WTC11 (cell line): ENCODE measurements around the gene PEX16. TPM values are rescaled to one million over a fixed set of nuclear protein-coding genes. Genes with fewer than 3 reads are reported as not detected.

Experiments used
- ATAC-seq: fragments of 200-7000 bp; cut with Tn5 transposase; 2 replicates; pipeline ENCODE4 v1.10.0; 2021; ENCODE audit warnings: mild to moderate bottlenecking, moderate library complexity
- Bru-seq: library from RNA; stranded (reverse); fragments of 400-500 nt; gene quantifications from one replicate; lab custom pipeline; 2021; lab: Mats Ljungman, UMichigan
- CTCF ChIA-PET: fragments of 300-600 bp; sonication (Branson Sonifier 250); formaldehyde crosslinking; loops from one replicate; lab custom pipeline; 2021; ENCODE audit warnings: antibody characterized with exemption; lab: Charles Lee
- POLR2A ChIA-PET: fragments of 350-600 bp; sonication (Branson Sonifier 250); formaldehyde crosslinking; loops from one replicate; lab custom pipeline; 2021; ENCODE audit warnings: antibody characterized with exemption; lab: Charles Lee
- DNase-seq: peaks from one replicate; pipeline ENCODE4 v3.0.0; 2021; ENCODE audit warnings: low spot score
- H3K27ac Mint-ChIP-seq: 2 replicates; pipeline ENCODE4 v1.8.0; 2021; ENCODE audit warnings: mixed read lengths
- H3K27me3 Mint-ChIP-seq: 2 replicates; pipeline ENCODE4 v1.8.0; 2021; ENCODE audit warnings: low read depth, mild to moderate bottlenecking, moderate library complexity, mixed read lengths
- H3K36me3 Mint-ChIP-seq: 2 replicates; pipeline ENCODE4 v1.8.0; 2021; ENCODE audit warnings: mixed read lengths
- H3K4me1 Mint-ChIP-seq: 2 replicates; pipeline ENCODE4 v1.8.0; 2022; ENCODE audit warnings: mixed read lengths
- H3K4me3 Mint-ChIP-seq: 2 replicates; pipeline ENCODE4 v1.8.0; 2021; ENCODE audit warnings: mild to moderate bottlenecking, moderate library complexity, mixed read lengths
- H3K9me3 Mint-ChIP-seq: 2 replicates; pipeline ENCODE4 v1.8.0; 2021; ENCODE audit warnings: mixed read lengths
- CREM ChIP-seq: sonication (generic); formaldehyde crosslinking; IDR thresholded peaks from 2 replicates; pipeline ENCODE4 v1.8.1; 2022; ENCODE audit warnings: mild to moderate bottlenecking, missing genetic modification reagents, moderate library complexity
- ETV6 ChIP-seq: sonication (generic); formaldehyde crosslinking; IDR thresholded peaks from 2 replicates; pipeline ENCODE4 v1.8.1; 2022; ENCODE audit warnings: mild to moderate bottlenecking, missing genetic modification reagents
- GABPB1 ChIP-seq: sonication (generic); formaldehyde crosslinking; IDR thresholded peaks from 2 replicates; pipeline ENCODE4 v1.8.1; 2023; ENCODE audit warnings: mild to moderate bottlenecking, missing genetic modification reagents
- KAT7 ChIP-seq: sonication (generic); formaldehyde crosslinking; IDR thresholded peaks from 2 replicates; pipeline ENCODE4 v1.8.1; 2023; ENCODE audit warnings: missing genetic modification reagents, mild to moderate bottlenecking, borderline replicate concordance
- NFE2L1 ChIP-seq: sonication (generic); formaldehyde crosslinking; IDR thresholded peaks from 2 replicates; pipeline ENCODE4 v1.8.1; 2023; ENCODE audit warnings: missing genetic modification reagents
- NFYB ChIP-seq: sonication (generic); formaldehyde crosslinking; conservative IDR thresholded peaks from 2 replicates; pipeline ENCODE4 v1.8.0; 2022; ENCODE audit warnings: low read depth, missing genetic modification reagents
- NR2C2 ChIP-seq: sonication (generic); formaldehyde crosslinking; IDR thresholded peaks from 2 replicates; pipeline ENCODE4 v1.8.0; 2022; ENCODE audit warnings: mild to moderate bottlenecking, missing genetic modification reagents
- SP1 ChIP-seq: sonication (generic); formaldehyde crosslinking; conservative IDR thresholded peaks from 2 replicates; pipeline ENCODE4 v1.8.1; 2022; ENCODE audit warnings: missing genetic modification reagents
- TEAD1 ChIP-seq: sonication (generic); formaldehyde crosslinking; IDR thresholded peaks from 2 replicates; pipeline ENCODE4 v1.8.0; 2022; ENCODE audit warnings: mild to moderate bottlenecking, missing genetic modification reagents
- ZNF232 ChIP-seq: sonication (generic); formaldehyde crosslinking; IDR thresholded peaks from 2 replicates; pipeline ENCODE4 v1.8.0; 2022; ENCODE audit warnings: mild to moderate bottlenecking, missing genetic modification reagents
- ZNF263 ChIP-seq: sonication (generic); formaldehyde crosslinking; IDR thresholded peaks from 2 replicates; pipeline ENCODE4 v1.8.1; 2022; ENCODE audit warnings: low read depth, mild to moderate bottlenecking, moderate library complexity, missing genetic modification reagents
- long read RNA-seq, 3 experiments: library from RNA in 1 of 3; library from capped mRNA in 1 of 3; library from polyadenylated mRNA in 1 of 3; unstranded in 2 of 3; stranded (forward) in 1 of 3; transcript quantifications; one replicate each; pipeline ENCODE4 v2.0.0, GENCODE V29; 2021
- total RNA-seq: library from RNA; stranded (reverse); gene quantifications from 3 replicates; pipeline ENCODE4 v1.2.3, GENCODE V29; 2021
- TF ChIP-seq, protein P1 (sequence below): fragments of 250-450 bp; sonication (Bioruptor Pico); IDR thresholded peaks from 2 replicates; pipeline ENCODE4 v1.9.0; 2021; ENCODE audit warnings: moderate library complexity, mild to moderate bottlenecking, inconsistent platforms, borderline replicate concordance
- TF ChIP-seq, protein P2 (sequence below): sonication (generic); formaldehyde crosslinking; IDR thresholded peaks from 2 replicates; pipeline ENCODE4 v1.8.1; 2023; ENCODE audit warnings: mild to moderate bottlenecking, missing genetic modification reagents, moderate library complexity
- TF ChIP-seq, protein P3 (sequence below): fragments of 250-450 bp; sonication (Bioruptor Pico); IDR thresholded peaks from 2 replicates; pipeline ENCODE4 v1.9.0; 2021; ENCODE audit warnings: mild to moderate bottlenecking
- TF ChIP-seq, protein P4 (sequence below): sonication (generic); formaldehyde crosslinking; IDR thresholded peaks from 2 replicates; pipeline ENCODE4 v1.8.1; 2023; ENCODE audit warnings: mild to moderate bottlenecking, moderate library complexity, missing genetic modification reagents
- TF ChIP-seq, protein P5 (sequence below): fragments of 250-450 bp; sonication (Bioruptor Pico); conservative IDR thresholded peaks from 2 replicates; pipeline ENCODE4 v1.9.0; 2021; ENCODE audit warnings: mild to moderate bottlenecking
- TF ChIP-seq, protein P6 (sequence below): sonication (generic); formaldehyde crosslinking; IDR thresholded peaks from 2 replicates; pipeline ENCODE4 v1.8.0; 2023; ENCODE audit warnings: missing genetic modification reagents, mild to moderate bottlenecking, borderline replicate concordance

PEX16 gene
- total RNA-seq (35.8 to 39.3 TPM (median 36.0 TPM) in 3 replicates), Bru-seq, nascent RNA (percentile 64 among the genes with signal in this experiment)
- long read RNA-seq, experiment 1, transcript PEX16-202 (11 exons, 1,335 nt): major isoform, 47 of 61 reads
- long read RNA-seq, experiment 1, partial matches to known transcripts: 5 of 61 reads
- long read RNA-seq, experiment 1, other reads (novel, unspliced or antisense): 5 of 61 reads
- long read RNA-seq, experiment 2, transcript PEX16-202 (11 exons, 1,335 nt): major isoform, 20 of 38 reads
- long read RNA-seq, experiment 2, partial matches to known transcripts: 5 of 38 reads
- long read RNA-seq, experiment 2, other reads (novel, unspliced or antisense): 12 of 38 reads
- long read RNA-seq, experiment 3, transcript PEX16-202 (11 exons, 1,335 nt): major isoform, 49 of 64 reads
- long read RNA-seq, experiment 3, partial matches to known transcripts: 3 of 64 reads
- long read RNA-seq, experiment 3, other reads (novel, unspliced or antisense): 11 of 64 reads

DNA sequence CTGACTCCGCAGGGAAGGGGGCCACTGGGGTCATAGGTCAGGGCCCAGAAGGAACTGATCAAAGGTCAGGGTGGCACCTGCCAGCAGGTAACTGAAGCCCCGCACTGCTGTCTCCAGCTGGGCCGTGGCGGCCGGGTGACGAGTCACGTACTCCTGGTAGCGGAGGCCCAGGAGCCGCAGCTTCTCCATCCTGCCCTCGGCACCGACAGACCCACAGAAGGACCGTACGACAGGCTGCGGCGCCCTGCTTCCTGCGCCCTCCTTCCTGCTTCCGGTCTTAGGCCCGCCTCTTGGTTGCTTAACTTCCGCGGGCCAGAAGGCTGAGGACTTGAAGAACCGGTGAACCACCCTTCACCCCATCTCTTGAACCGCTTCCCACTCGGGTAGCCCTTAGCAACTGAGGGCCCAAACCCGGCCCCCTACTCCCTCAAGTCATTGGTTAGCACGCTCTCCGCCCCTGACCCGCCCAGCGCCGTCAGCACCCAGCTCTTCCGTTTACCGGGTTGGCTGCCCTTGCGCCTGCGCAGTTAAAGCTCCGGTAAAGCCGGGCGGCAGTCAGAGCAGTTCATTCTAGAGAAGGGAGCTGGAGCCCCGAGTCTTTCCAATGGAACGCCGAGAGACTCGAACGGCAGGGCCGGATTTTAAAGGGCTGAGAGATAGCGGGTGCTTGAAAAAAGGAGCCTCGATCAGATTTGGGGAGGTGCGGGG lies at the start of gene PEX16:
TSS of gene PEX16 (minus strand) at position 255 of the 708 bp plus-strand sequence. CDS start at position 189, 66 bp downstream.
- 0 out of 2 replicates have a peak, but pooled peaks have one; percentile 12 for TF ChIP-seq KAT7 (CRISPR knock-in tag)
- TF ChIP-seq NR2C2 (CRISPR knock-in tag): 0 out of 2 replicates have a peak, but pooled peaks have one; percentile 44
- no peak for TF ChIP-seq NFE2L1 (CRISPR knock-in tag)
- TF ChIP-seq, protein P1, sequence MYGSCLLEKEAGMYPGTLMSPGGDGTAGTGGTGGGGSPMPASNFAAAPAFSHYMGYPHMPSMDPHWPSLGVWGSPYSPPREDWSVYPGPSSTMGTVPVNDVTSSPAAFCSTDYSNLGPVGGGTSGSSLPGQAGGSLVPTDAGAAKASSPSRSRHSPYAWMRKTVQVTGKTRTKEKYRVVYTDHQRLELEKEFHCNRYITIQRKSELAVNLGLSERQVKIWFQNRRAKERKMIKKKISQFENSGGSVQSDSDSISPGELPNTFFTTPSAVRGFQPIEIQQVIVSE: no peak
- TF ChIP-seq, protein P2, sequence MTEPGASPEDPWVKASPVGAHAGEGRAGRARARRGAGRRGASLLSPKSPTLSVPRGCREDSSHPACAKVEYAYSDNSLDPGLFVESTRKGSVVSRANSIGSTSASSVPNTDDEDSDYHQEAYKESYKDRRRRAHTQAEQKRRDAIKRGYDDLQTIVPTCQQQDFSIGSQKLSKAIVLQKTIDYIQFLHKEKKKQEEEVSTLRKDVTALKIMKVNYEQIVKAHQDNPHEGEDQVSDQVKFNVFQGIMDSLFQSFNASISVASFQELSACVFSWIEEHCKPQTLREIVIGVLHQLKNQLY (CRISPR knock-in tag): no peak
- TF ChIP-seq ZNF232 (CRISPR knock-in tag): 0 out of 2 replicates have a peak, but pooled peaks have one; percentile 56
- TF ChIP-seq, protein P3, sequence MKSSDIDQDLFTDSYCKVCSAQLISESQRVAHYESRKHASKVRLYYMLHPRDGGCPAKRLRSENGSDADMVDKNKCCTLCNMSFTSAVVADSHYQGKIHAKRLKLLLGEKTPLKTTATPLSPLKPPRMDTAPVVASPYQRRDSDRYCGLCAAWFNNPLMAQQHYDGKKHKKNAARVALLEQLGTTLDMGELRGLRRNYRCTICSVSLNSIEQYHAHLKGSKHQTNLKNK: no peak
- TF ChIP-seq CREM (CRISPR knock-in tag): 0 out of 2 replicates have a peak, but pooled peaks have one; percentile 27
- TF ChIP-seq, protein P4, sequence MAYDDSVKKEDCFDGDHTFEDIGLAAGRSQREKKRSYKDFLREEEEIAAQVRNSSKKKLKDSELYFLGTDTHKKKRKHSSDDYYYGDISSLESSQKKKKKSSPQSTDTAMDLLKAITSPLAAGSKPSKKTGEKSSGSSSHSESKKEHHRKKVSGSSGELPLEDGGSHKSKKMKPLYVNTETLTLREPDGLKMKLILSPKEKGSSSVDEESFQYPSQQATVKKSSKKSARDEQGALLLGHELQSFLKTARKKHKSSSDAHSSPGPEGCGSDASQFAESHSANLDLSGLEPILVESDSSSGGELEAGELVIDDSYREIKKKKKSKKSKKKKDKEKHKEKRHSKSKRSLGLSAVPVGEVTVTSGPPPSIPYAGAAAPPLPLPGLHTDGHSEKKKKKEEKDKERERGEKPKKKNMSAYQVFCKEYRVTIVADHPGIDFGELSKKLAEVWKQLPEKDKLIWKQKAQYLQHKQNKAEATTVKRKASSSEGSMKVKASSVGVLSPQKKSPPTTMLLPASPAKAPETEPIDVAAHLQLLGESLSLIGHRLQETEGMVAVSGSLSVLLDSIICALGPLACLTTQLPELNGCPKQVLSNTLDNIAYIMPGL (CRISPR knock-in tag): no peak
- TF ChIP-seq, protein P5, sequence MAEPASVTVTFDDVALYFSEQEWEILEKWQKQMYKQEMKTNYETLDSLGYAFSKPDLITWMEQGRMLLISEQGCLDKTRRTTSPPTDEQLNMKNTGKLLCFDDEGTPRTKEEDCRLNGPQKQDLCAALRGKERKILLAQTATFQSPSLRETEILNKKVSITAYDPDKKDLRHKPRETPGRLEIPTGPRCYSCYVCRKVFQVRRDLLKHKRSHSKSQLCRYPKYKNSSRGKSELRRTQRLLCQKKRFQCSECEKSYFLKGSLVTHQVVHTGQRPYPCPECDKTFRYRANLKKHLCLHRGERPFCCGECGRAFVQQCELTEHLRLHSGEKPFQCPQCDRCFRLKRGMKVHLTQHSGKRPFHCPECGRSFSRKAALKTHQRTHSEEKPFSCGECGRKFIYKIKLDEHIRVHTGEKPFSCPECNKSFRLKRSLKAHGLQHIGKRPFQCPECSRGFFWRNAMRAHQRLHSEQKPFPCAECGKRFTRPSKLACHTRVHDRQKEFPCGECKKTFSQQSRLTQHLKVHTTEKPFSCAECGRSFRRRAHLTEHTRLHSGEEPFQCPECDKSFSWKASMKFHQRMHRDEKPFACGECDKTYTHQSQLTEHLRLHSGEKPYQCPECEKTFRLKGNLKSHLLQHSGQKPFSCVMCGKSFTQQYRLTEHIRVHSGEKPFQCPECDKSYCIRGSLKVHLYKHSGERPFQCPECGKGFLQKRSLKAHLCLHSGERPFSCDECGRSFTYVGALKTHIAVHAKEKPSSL (CRISPR knock-in tag): no peak
- TF ChIP-seq NFYB (CRISPR knock-in tag): no peak
- TF ChIP-seq ZNF263 (CRISPR knock-in tag): no peak
- peak; percentile 51; the same call in 1 of the 2 replicates for TF ChIP-seq GABPB1 (CRISPR knock-in tag)
- TF ChIP-seq ETV6: 0 out of 2 replicates have a peak, but pooled peaks have one; percentile 28
- TF ChIP-seq, protein P6, sequence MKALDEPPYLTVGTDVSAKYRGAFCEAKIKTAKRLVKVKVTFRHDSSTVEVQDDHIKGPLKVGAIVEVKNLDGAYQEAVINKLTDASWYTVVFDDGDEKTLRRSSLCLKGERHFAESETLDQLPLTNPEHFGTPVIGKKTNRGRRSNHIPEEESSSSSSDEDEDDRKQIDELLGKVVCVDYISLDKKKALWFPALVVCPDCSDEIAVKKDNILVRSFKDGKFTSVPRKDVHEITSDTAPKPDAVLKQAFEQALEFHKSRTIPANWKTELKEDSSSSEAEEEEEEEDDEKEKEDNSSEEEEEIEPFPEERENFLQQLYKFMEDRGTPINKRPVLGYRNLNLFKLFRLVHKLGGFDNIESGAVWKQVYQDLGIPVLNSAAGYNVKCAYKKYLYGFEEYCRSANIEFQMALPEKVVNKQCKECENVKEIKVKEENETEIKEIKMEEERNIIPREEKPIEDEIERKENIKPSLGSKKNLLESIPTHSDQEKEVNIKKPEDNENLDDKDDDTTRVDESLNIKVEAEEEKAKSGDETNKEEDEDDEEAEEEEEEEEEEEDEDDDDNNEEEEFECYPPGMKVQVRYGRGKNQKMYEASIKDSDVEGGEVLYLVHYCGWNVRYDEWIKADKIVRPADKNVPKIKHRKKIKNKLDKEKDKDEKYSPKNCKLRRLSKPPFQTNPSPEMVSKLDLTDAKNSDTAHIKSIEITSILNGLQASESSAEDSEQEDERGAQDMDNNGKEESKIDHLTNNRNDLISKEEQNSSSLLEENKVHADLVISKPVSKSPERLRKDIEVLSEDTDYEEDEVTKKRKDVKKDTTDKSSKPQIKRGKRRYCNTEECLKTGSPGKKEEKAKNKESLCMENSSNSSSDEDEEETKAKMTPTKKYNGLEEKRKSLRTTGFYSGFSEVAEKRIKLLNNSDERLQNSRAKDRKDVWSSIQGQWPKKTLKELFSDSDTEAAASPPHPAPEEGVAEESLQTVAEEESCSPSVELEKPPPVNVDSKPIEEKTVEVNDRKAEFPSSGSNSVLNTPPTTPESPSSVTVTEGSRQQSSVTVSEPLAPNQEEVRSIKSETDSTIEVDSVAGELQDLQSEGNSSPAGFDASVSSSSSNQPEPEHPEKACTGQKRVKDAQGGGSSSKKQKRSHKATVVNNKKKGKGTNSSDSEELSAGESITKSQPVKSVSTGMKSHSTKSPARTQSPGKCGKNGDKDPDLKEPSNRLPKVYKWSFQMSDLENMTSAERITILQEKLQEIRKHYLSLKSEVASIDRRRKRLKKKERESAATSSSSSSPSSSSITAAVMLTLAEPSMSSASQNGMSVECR (CRISPR knock-in tag): peak; percentile 70; the same call in 1 of the 2 replicates
- TF ChIP-seq SP1 (CRISPR knock-in tag): peak; percentile 77
- peak; percentile 30; the same call in 1 of the 2 replicates for TF ChIP-seq TEAD1 (CRISPR knock-in tag)
- no peaks in the 10 kb centered on the region for H3K9me3 Mint-ChIP-seq
- POLR2A ChIA-PET: interaction anchor here (0.6 to 1.7 kb wide), 12 partner anchors 11 to 325 kb away, joined by 3 to 8 read pairs (median 3); no protein-coding TSS in a partner anchor
- CTCF ChIA-PET: interaction anchor here (0.9 to 1.7 kb wide), 10 partner anchors 17 to 146 kb away, joined by 3 to 17 read pairs (median 4); partner anchors contain the start of gene CRY2
- ATAC-seq: peak; percentile 68
- peaks cover 3% of the 10 kb centered on the region; the same call in 1 of the 2 replicates for H3K36me3 Mint-ChIP-seq
- H3K27me3 Mint-ChIP-seq: peaks cover 2% of the 10 kb centered on the region; the same call in 1 of the 2 replicates
- DNase-seq: peak; percentile 94
- peak within 1 kb of the TSS; percentile 93 for H3K4me3 Mint-ChIP-seq
- peaks cover 32% of the 10 kb centered on the region for H3K4me1 Mint-ChIP-seq
- H3K27ac Mint-ChIP-seq: peak within 1 kb of the TSS; percentile 96
